SK-N-MC (cell line): ENCODE results near the gene AGBL1.

ENCODE experiments used
- EZH2 ChIP-seq: fragments of 200-600 bp; sonication (generic); IDR thresholded peaks from one replicate; pipeline ENCODE4 v1.6.1; 2017; ENCODE audit warnings: antibody characterized with exemption
- FOXP2 ChIP-seq: optimal IDR thresholded peaks from 2 replicates; pipeline ENCODE3; 2011; ENCODE audit warnings: mild to moderate bottlenecking, moderate library complexity; ENCODE audit not compliant: insufficient read depth; ENCODE audit errors: extremely low read length, control extremely low read depth
- POLR2AphosphoS5 ChIP-seq: IDR thresholded peaks from 2 replicates; pipeline ENCODE4 v1.6.1; 2012; ENCODE audit warnings: mild to moderate bottlenecking, low read depth, low read length, borderline replicate concordance

- TF ChIP-seq FOXP2, result no peak
- no peak for TF ChIP-seq POLR2AphosphoS5
- TF ChIP-seq EZH2, result no peak
Observed at GRCh38 chr15:86125775-86126174, 46.1 kb downstream of the AGBL1 start.
